Cardiac atrium fibroblast (primary cell): ENCODE results near the gene RPL34. TPM values are rescaled to one million over a fixed set of nuclear protein-coding genes. Genes with fewer than 3 reads are reported as not detected.

Source experiments
- total RNA-seq: library from RNA; depleted of rRNA; stranded (reverse); fragments of >200 nt; gene quantifications from 2 replicates; pipeline ENCODE4 v1.2.3, GENCODE V29; 2015

RPL34 gene
- total RNA-seq = 699 and 946 TPM in 2 replicates

GRCh38 chr4:108620101-108620932 lies at the start of gene RPL34:
Gene RPL34, plus strand, starts transcription at chr4:108620576. Its CDS starts 1,384 bp downstream, at chr4:108621960.

GRCh38 chr4:108650212-108651013 lies 30.0 kb downstream of the RPL34 start, which contains the start of gene OSTC:
Gene OSTC, plus strand, starts transcription at chr4:108650599. Its CDS starts 57 bp downstream, at chr4:108650656.

Other genes starting within 250 kb of the RPL34 start
- gene OSTC, start 30.0 kb downstream of the RPL34 start, total RNA-seq = 376 and 424 TPM in 2 replicates
- not detected in 2 replicates for gene ETNPPL, start 142.5 kb downstream of the RPL34 start, total RNA-seq